Measurements from ENCODE around the gene EGLN1.

EGLN1 gene

DNA sequence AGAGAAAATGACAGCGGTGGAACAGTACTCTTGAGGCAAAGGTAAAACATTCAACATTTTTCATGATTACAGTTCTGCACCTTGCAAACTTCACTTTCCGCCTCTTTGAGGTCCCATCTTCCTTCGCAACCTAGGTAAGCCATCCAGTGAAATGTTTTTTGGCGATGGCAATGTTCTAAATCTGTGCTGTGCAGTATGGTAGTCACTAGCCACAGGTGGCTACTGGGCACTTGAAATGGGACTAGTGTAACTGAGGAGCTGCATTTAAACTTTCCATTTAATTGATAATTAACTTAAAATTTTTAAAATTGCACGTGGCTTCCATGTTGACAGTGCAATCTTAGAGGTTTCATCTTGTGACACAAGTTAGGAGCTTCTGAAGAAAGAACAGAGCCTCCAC is 97.4 kb downstream of the EGLN1 start:
- no peak for DNase-seq

DNA sequence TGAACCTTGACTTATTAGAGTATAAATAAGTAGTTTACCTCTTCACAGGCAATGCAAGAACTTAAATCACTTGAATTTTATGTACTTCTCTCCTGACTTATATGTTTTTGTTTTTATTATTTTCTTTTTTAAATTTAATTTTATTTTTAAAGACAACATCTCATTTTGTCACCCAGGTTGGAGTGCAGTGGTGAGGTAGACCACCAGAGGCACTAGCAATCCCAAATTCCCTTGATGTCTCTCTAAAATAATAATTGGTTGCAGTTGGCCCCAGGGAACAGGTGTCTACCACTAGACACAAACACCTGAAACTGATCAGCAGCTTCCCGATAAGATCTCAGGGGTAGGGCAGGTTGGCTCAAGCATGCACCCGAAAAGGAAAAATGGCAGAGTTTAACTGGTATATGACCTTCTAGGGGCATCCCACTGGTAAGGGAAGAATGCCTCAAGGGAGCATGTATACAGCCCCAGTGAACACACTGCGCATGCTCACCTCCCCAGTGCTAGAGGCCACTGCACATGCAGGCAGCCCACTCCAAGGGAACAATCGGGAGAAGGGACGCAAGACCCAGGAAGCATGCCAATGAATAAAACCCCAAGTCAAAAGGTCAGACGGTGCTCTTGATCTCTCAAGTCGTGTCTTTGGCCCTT is 99.1 kb downstream of the EGLN1 start:
- no peak for DNase-seq

DNA sequence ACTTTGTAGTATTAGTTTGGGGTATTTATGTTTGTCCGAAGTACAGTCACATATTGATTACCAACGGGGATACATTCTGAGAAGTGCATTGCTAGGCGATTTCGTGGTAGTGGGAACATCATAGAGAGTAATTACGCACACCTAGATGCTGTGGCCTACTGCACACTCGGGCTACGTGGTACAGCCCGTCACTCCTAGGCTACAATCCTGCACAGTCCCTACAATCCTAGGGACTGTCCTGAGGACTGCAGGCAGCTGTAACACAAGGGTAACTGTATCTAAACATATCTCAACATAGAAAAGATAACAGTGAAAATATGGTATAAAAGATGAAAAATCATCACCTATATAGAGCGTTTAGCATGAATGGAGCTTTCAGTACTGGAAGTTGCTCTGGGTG is 103.0 kb downstream of the EGLN1 start:
- DNase-seq = no peak

DNA sequence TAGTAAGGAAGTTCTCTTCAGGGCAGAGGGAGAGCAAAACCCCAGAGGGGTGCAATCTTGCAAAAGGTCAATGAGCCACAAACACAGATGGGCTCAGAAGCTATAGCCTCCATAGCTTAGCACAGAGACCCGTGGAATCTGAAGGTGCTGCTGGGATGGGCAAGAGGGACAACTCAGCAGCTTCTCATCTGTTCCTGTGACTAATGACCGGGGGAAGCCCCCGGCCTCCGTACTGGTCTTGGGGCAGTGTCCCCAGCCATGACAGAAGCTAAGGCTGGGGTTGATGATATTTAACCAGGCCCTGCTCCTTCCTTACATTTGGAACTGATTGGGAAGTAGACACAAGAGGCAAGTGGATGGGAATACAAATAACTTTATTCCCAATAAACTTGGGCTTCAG is 103.5 kb downstream of the EGLN1 start:
- DNase-seq = no peak

DNA sequence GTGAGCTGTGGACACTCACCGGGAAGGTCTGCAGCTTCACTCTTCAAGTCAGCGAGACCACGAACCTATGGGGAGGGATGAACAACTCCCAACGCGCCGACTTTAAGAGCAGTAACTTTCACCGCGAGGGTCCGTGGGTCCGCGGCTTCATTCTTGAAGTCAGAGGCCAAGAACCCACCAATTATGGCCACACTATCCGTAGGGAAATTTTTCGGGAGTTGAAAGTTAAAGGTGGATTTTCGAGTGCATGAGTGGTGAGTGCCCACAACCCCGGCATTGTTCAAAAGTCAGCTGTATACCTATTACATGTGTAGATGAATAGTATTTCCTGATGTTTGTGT is 104.1 kb downstream of the EGLN1 start:
- no peak for DNase-seq

DNA sequence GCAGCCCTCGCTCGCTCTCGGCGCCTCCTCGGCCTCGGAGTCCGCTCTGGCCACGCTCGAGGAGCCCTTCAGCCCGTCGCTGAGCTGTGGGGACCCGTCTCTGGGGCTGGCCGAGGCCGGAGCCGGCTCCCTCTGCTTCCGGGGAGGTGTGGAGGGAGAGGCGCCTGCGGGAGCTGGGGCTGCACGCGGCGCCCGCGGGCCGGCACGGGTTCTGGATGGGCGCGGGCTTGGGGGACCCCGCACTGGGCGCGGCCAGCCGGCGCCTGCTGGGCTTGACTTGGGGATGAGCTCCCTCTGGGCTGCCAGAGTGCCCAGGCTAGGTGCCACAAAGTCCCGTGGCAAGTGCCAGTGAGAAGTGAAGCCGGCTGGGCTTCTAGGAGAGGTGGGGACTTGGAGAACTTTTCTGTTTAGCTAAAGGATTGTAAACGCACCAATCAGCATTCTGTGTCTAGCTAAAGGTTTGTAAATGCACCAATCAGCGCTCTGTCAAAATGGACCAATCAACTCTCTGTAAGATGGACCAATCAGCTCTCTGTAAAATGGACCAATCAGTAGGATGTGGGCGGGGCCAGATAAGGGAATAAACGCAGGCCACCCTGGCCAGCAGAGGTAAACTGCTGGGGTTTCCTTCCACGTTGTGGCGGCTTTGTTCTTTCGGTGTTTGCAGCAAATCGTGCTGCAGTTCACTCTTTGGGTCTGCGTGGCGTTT is 104.6 kb downstream of the EGLN1 start:
- DNase-seq = no peak

DNA sequence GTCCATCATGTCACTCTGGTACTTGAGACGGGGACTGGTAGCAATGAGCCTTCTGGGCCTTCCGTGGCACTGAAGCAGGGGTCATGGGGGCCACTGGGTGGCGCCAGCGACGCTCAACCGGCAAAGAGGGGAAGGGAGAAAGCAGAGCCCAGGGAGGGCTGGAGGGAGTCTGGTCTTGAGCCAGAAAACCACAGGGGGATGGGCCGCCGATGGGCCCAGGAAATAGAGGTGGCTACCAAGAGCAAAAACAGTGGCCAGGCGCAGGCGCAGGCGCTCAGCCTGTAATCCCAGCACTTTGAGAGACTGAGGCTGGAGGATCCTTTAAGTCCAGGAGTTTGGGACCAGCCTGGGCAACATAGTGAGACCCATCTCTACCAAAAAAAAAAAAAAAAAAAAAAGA is 106.2 kb downstream of the EGLN1 start:
- DNase-seq = no peak
